K562 (cell line): ENCODE measurements around the gene ATP8B4. TPM values are rescaled to one million over a fixed set of nuclear protein-coding genes. Genes with fewer than 3 reads are reported as not detected.

Source experiments
- ATAC-seq: fragments of 200-7000 bp; cut with Tn5 transposase; 3 replicates; pipeline ENCODE4 v1.9.1; 2020; ENCODE audit warnings: moderate library complexity
- BruUV-seq: library from RNA; stranded (reverse); fragments of 400-500 nt; replicated peaks from 2 replicates; lab custom pipeline; 2021; lab: Mats Ljungman, UMichigan
- CTCF ChIA-PET: fragments of 300-600 bp; formaldehyde crosslinking; extraction: SDS; loops from one replicate; lab custom pipeline; 2021; ENCODE audit warnings: low intra/inter-chr PET ratio; lab: Yijun Ruan, JAX
- POLR2A ChIA-PET: fragments of 300-600, 350-650 bp; sonication (Branson Sonifier 250); formaldehyde crosslinking; extraction: SDS; loops from one replicate; lab custom pipeline; 2021; ENCODE audit warnings: antibody characterized with exemption, inconsistent platforms; lab: Yijun Ruan, JAX
- DNase-seq, 4 experiments: peaks; one replicate each; pipeline versions ENCODE4 v3.0.0 to v3.0.0-alpha.2; 2011 to 2018; ENCODE audit warnings: low spot score in 3 of 4, mixed read lengths in 3 of 4; ENCODE audit errors: extremely low read depth in 1 of 4
- FAIRE-seq: peaks from 2 replicates; lab custom pipeline; 2011; peaks lifted over from hg19 to GRCh38; lab: Jason Lieb, UNC
- H2AFZ ChIP-seq: 2 replicates; pipeline ENCODE4 v1.6.0; 2011; ENCODE audit warnings: low read depth, low read length, control low read depth, inconsistent platforms
- H3K27ac ChIP-seq: fragments of 200-600 bp; 3 replicates; pipeline ENCODE4 v1.8.0; 2011; ENCODE audit warnings: low read depth, mild to moderate bottlenecking, control low read depth, inconsistent platforms, low read length, moderate library complexity, mixed read lengths; ENCODE audit errors: extremely low read depth
- H3K27me3 ChIP-seq, 2 experiments: fragments of 300-600 bp in 1 of 2; 2 replicates in 1 of 2; 3 replicates in 1 of 2; pipeline versions ENCODE4 v1.6.0 to v1.8.0; 2011; ENCODE audit warnings: inconsistent platforms in 2 of 2, low read length in 2 of 2, mild to moderate bottlenecking in 1 of 2, mixed read lengths in 1 of 2, moderate library complexity in 1 of 2; ENCODE audit not compliant: control insufficient read depth in 2 of 2, insufficient read depth in 2 of 2
- H3K36me3 ChIP-seq: fragments of 300-600 bp; 3 replicates; pipeline ENCODE4 v1.8.0; 2011; ENCODE audit warnings: mild to moderate bottlenecking, low read length, inconsistent platforms; ENCODE audit not compliant: control insufficient read depth, insufficient read depth
- H3K4me1 ChIP-seq, 2 experiments: fragments of 200-600 bp in 1 of 2; replicated peaks in 1 of 2; 2 replicates in 1 of 2; 3 replicates in 1 of 2; pipeline versions ENCODE4 v1.5.1 to v1.8.0; 2011; ENCODE audit warnings: inconsistent platforms in 2 of 2, low read length in 2 of 2, mild to moderate bottlenecking in 1 of 2, mixed read lengths in 1 of 2, moderate library complexity in 1 of 2; ENCODE audit not compliant: control insufficient read depth in 2 of 2, insufficient read depth in 2 of 2
- H3K4me2 ChIP-seq: 2 replicates; pipeline ENCODE4 v1.6.1; 2011; ENCODE audit warnings: low read length, control low read depth, inconsistent platforms, mixed read lengths; ENCODE audit not compliant: insufficient read depth
- H3K4me3 ChIP-seq: fragments of 200-600 bp; sonication (generic), shearing (Covaris generic); 2 replicates; pipeline ENCODE4 v1.5.1; 2016; ENCODE audit warnings: control low read depth, inconsistent platforms
- H3K79me2 ChIP-seq: fragments of 200-600 bp; 3 replicates; pipeline ENCODE4 v1.8.0; 2011; ENCODE audit warnings: low read length, inconsistent platforms; ENCODE audit not compliant: control insufficient read depth, insufficient read depth
- H3K9ac ChIP-seq, 2 experiments: 2 replicates each; pipeline versions ENCODE4 v1.6.0 to v1.6.1; 2011; ENCODE audit warnings: low read depth in 2 of 2, low read length in 2 of 2, control low read depth in 1 of 2, inconsistent platforms in 1 of 2, mild to moderate bottlenecking in 1 of 2, mixed read lengths in 1 of 2; ENCODE audit not compliant: insufficient read depth in 1 of 2
- H3K9me1 ChIP-seq: one replicate; pipeline ENCODE4 v1.6.0; 2011; ENCODE audit warnings: inconsistent platforms, mild to moderate bottlenecking, low read length, moderate library complexity; ENCODE audit not compliant: control insufficient read depth, insufficient read depth
- H3K9me3 ChIP-seq: replicated peaks from 2 replicates; pipeline ENCODE4 v1.5.1; 2011; ENCODE audit warnings: low read depth, low read length, inconsistent platforms; ENCODE audit not compliant: control insufficient read depth, insufficient read depth
- H4K20me1 ChIP-seq: replicated peaks from 2 replicates; pipeline ENCODE4 v1.6.1; 2011; ENCODE audit warnings: low read length, inconsistent platforms, mixed read lengths; ENCODE audit not compliant: control insufficient read depth, insufficient read depth
- HSF4 ChIP-seq: fragments of 250-450 bp; sonication (Bioruptor Pico); IDR thresholded peaks from 2 replicates; pipeline ENCODE4 v2.1.2; 2022; ENCODE audit warnings: mild to moderate bottlenecking, moderate library complexity, borderline replicate concordance
- KDM2B ChIP-seq: fragments of 250-450 bp; sonication (Bioruptor Pico); IDR thresholded peaks from 2 replicates; pipeline ENCODE4 v1.8.0; 2021; ENCODE audit warnings: mild to moderate bottlenecking, moderate library complexity
- TAF7 ChIP-seq: fragments of 450-650 bp; IDR thresholded peaks from 2 replicates; pipeline ENCODE4 v1.6.1; 2016; ENCODE audit warnings: missing genetic modification characterization, missing compliant biosample characterization
- YY1 ChIP-seq, 3 experiments: IDR thresholded peaks; 2 replicates each; pipeline ENCODE4 v1.6.1; 2011; ENCODE audit warnings: low read length in 2 of 3, mild to moderate bottlenecking in 2 of 3, moderate library complexity in 2 of 3, borderline replicate concordance in 1 of 3, control low read depth in 1 of 3, low read depth in 1 of 3; ENCODE audit not compliant: insufficient read depth in 3 of 3, insufficient replicate concordance in 2 of 3, control insufficient read depth in 1 of 3, insufficient read length in 1 of 3; ENCODE audit errors: extremely low read depth in 1 of 3
- ZBTB34 ChIP-seq: fragments of 250-450 bp; sonication (Bioruptor Pico); IDR thresholded peaks from 2 replicates; pipeline ENCODE4 v1.8.0; 2021; ENCODE audit warnings: mild to moderate bottlenecking, moderate library complexity
- ZFX ChIP-seq: sonication (generic); formaldehyde crosslinking; IDR thresholded peaks from 2 replicates; pipeline ENCODE4 v1.8.0; 2022; ENCODE audit warnings: mild to moderate bottlenecking, missing genetic modification reagents, moderate library complexity
- ZKSCAN8 ChIP-seq: fragments of 200-800 bp; sonication (Bioruptor generic); IDR thresholded peaks from 2 replicates; pipeline ENCODE4 v1.6.1; 2016; ENCODE audit warnings: missing genetic modification characterization, missing compliant biosample characterization
- ZNF41 ChIP-seq: fragments of 250-450 bp; sonication (Bioruptor Pico); conservative IDR thresholded peaks from 2 replicates; pipeline ENCODE4 v1.4.0; 2020; ENCODE audit warnings: mild to moderate bottlenecking
- ZNF668 ChIP-seq: fragments of 250-450 bp; sonication (Bioruptor Pico); IDR thresholded peaks from 2 replicates; pipeline ENCODE4 v1.8.0; 2022; ENCODE audit warnings: mild to moderate bottlenecking, inconsistent platforms
- WGBS: fragments of 100-300 bp; shearing (Covaris generic); methylation state at CpG from one replicate; pipeline ENCODE4 v1.1.6; 2016; ENCODE audit warnings: low coverage, mixed read lengths; ENCODE audit not compliant: insufficient coverage; ENCODE audit errors: missing lambda C conversion rate; 5-methylcytosine and 5-hydroxymethylcytosine counted together
- in situ Hi-C: fragments of 300-500 bp; cut with MboI; formaldehyde crosslinking; loops from 4 replicates; pipeline ENCODE4 v1.15.0; 2018; ENCODE audit warnings: inconsistent platforms, mixed read lengths
- intact Hi-C: fragments of 100-400 bp; cut with micrococcal nuclease; formaldehyde crosslinking; loops from 2 replicates; pipeline ENCODE4 v1.14.2; 2022
- polyA plus RNA-seq, 8 experiments: library from polyadenylated mRNA; depleted of rRNA in 4 of 8; stranded (reverse) in 5 of 8; unstranded in 3 of 8; fragments of >200 nt; fragmentation: Nextera tagmentation in 2 of 8; fragmentation: Illumina TruSeq in 1 of 8; extraction: Ambion mirVana in 2 of 8; extraction: Trizol in 1 of 8; gene quantifications; 2 replicates each; pipeline versions ENCODE4 v1.2.1 to v1.2.3, GENCODE V29; 2011 to 2014; ENCODE audit warnings: inconsistent platforms in 1 of 8, missing spikeins in 1 of 8
- total RNA-seq, 7 experiments: library from RNA; depleted of rRNA in 6 of 7; stranded (reverse); fragments of >200 nt in 6 of 7; fragmentation: Illumina TruSeq in 2 of 7; extraction: Trizol in 2 of 7; gene quantifications; 2 replicates each; pipeline versions ENCODE4 v1.2.1 to v1.2.3, GENCODE V29; 2011 to 2021; ENCODE audit warnings: low replicate concordance in 1 of 7
- TF ChIP-seq, protein P1 (sequence below): fragments of 450-650 bp; IDR thresholded peaks from 2 replicates; pipeline ENCODE4 v1.6.1; 2016; ENCODE audit warnings: mild to moderate bottlenecking, moderate library complexity

Gene ATP8B4
- total and polyA plus RNA-seq, 9 of the 15 experiments (the other 6 are each of a cell fraction or from before 2014, with no cell fraction given): 0.14 to 2.5 (median 0.44) TPM

DNA sequence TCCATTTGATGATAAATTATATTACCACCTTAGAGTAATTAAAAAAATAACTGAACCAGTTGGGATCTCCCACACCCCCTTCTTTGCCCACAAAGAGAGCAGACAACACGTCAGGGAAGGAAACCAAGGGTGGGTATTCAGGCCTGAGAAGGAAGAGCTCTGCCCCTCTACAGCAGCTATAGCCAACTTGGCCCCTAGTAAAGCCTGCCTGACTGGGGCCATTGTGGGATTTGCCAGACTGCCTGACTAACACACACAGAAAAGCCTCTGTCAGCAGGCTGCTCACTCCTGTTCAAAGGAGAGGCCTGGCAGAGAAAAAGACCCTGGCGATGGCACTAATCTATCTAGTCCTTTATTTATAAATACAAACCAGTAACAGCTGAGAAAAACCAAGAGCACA lies 41.4 kb downstream of the ATP8B4 start:
- H3K9me1 ChIP-seq: no peaks in the 10 kb centered on the region
- ChIA-PET POLR2A (no interaction called here), CTCF (no interaction called here)
- H3K4me1 ChIP-seq: peaks cover 0 to 11% of the 10 kb centered on the region in 2 experiments; a peak in 2 of 5 replicates
- no peaks in the 10 kb centered on the region for H3K79me2 ChIP-seq
- no peaks in the 10 kb centered on the region for H3K9me3 ChIP-seq
- in situ Hi-C loops (no loop called here), intact Hi-C loops (no loop called here)
- H3K9ac ChIP-seq: no peak overlapping the region
- FAIRE-seq: no peak
- H3K27me3 ChIP-seq: no peaks in the 10 kb centered on the region
- ATAC-seq: no peak
- no peak overlapping the region for H3K4me3 ChIP-seq
- BruUV-seq: no TSS peak
- no peak for DNase-seq
- no peak overlapping the region for H3K27ac ChIP-seq
- H4K20me1 ChIP-seq: no peaks in the 10 kb centered on the region
- no peak overlapping the region for H3K4me2 ChIP-seq
- no peaks in the 10 kb centered on the region for H3K36me3 ChIP-seq
- no peak overlapping the region for H2AFZ ChIP-seq
- 5% methylated on average over 2 of the region's 2 CpGs for WGBS
- TF ChIP-seq, protein P1, sequence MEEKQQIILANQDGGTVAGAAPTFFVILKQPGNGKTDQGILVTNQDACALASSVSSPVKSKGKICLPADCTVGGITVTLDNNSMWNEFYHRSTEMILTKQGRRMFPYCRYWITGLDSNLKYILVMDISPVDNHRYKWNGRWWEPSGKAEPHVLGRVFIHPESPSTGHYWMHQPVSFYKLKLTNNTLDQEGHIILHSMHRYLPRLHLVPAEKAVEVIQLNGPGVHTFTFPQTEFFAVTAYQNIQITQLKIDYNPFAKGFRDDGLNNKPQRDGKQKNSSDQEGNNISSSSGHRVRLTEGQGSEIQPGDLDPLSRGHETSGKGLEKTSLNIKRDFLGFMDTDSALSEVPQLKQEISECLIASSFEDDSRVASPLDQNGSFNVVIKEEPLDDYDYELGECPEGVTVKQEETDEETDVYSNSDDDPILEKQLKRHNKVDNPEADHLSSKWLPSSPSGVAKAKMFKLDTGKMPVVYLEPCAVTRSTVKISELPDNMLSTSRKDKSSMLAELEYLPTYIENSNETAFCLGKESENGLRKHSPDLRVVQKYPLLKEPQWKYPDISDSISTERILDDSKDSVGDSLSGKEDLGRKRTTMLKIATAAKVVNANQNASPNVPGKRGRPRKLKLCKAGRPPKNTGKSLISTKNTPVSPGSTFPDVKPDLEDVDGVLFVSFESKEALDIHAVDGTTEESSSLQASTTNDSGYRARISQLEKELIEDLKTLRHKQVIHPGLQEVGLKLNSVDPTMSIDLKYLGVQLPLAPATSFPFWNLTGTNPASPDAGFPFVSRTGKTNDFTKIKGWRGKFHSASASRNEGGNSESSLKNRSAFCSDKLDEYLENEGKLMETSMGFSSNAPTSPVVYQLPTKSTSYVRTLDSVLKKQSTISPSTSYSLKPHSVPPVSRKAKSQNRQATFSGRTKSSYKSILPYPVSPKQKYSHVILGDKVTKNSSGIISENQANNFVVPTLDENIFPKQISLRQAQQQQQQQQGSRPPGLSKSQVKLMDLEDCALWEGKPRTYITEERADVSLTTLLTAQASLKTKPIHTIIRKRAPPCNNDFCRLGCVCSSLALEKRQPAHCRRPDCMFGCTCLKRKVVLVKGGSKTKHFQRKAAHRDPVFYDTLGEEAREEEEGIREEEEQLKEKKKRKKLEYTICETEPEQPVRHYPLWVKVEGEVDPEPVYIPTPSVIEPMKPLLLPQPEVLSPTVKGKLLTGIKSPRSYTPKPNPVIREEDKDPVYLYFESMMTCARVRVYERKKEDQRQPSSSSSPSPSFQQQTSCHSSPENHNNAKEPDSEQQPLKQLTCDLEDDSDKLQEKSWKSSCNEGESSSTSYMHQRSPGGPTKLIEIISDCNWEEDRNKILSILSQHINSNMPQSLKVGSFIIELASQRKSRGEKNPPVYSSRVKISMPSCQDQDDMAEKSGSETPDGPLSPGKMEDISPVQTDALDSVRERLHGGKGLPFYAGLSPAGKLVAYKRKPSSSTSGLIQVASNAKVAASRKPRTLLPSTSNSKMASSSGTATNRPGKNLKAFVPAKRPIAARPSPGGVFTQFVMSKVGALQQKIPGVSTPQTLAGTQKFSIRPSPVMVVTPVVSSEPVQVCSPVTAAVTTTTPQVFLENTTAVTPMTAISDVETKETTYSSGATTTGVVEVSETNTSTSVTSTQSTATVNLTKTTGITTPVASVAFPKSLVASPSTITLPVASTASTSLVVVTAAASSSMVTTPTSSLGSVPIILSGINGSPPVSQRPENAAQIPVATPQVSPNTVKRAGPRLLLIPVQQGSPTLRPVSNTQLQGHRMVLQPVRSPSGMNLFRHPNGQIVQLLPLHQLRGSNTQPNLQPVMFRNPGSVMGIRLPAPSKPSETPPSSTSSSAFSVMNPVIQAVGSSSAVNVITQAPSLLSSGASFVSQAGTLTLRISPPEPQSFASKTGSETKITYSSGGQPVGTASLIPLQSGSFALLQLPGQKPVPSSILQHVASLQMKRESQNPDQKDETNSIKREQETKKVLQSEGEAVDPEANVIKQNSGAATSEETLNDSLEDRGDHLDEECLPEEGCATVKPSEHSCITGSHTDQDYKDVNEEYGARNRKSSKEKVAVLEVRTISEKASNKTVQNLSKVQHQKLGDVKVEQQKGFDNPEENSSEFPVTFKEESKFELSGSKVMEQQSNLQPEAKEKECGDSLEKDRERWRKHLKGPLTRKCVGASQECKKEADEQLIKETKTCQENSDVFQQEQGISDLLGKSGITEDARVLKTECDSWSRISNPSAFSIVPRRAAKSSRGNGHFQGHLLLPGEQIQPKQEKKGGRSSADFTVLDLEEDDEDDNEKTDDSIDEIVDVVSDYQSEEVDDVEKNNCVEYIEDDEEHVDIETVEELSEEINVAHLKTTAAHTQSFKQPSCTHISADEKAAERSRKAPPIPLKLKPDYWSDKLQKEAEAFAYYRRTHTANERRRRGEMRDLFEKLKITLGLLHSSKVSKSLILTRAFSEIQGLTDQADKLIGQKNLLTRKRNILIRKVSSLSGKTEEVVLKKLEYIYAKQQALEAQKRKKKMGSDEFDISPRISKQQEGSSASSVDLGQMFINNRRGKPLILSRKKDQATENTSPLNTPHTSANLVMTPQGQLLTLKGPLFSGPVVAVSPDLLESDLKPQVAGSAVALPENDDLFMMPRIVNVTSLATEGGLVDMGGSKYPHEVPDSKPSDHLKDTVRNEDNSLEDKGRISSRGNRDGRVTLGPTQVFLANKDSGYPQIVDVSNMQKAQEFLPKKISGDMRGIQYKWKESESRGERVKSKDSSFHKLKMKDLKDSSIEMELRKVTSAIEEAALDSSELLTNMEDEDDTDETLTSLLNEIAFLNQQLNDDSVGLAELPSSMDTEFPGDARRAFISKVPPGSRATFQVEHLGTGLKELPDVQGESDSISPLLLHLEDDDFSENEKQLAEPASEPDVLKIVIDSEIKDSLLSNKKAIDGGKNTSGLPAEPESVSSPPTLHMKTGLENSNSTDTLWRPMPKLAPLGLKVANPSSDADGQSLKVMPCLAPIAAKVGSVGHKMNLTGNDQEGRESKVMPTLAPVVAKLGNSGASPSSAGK: no peak
- no peak for TF ChIP-seq HSF4 (CRISPR knock-in tag)
- no peak for TF ChIP-seq ZFX (CRISPR knock-in tag)
- no peak for TF ChIP-seq TAF7 (tag)
- no peak for TF ChIP-seq YY1 (IDR thresholded peaks at IDR 0.05; ENCODE audit: borderline replicate concordance in 1 of 3, control insufficient read depth in 1 of 3, extremely low read depth in 1 of 3, insufficient read depth in 3 of 3, insufficient read length in 1 of 3, insufficient replicate concordance in 2 of 3, low read depth in 1 of 3, low read length in 2 of 3)
- TF ChIP-seq KDM2B (CRISPR knock-in tag): no peak
- no peak for TF ChIP-seq ZNF41 (CRISPR knock-in tag)
- TF ChIP-seq ZKSCAN8 (CRISPR knock-in tag): no peak
- no peak for TF ChIP-seq ZNF668 (CRISPR knock-in tag)
- TF ChIP-seq ZBTB34 (CRISPR knock-in tag): no peak
